NCI-H2227 treated with DMSO at 0.1 percent for 48 hours (cell line): ENCODE data around the gene TYR.
"Not testable (repeated sequence)": the region's sequence is repeated elsewhere in the genome, so short reads cannot be mapped to it uniquely, and the experiment has no call there.

Source experiments
- DNase-seq: peaks from one replicate; lab custom pipeline; 2025; lab: John Stamatoyannopoulos, UW

TYR gene

GRCh38 chr11:89272540-89273088 lies 94.9 kb downstream of the TYR start:
- DNase-seq: not testable (repeated sequence)

- not testable (repeated sequence) for DNase-seq
Observed at GRCh38 chr11:89273220-89273619, 95.5 kb downstream of the TYR start.

- DNase-seq: no peak
Observed at GRCh38 chr11:89275966-89276365, 98.3 kb downstream of the TYR start.

GRCh38 chr11:89279176-89279575 lies 101.5 kb downstream of the TYR start:
- DNase-seq: no peak

GRCh38 chr11:89281032-89281677 lies 103.5 kb downstream of the TYR start:
- not testable (repeated sequence) for DNase-seq

GRCh38 chr11:89286601-89287000 lies 108.9 kb downstream of the TYR start:
- DNase-seq: not testable (repeated sequence)

- DNase-seq: not testable (repeated sequence)
Observed at GRCh38 chr11:89288004-89288403, 110.3 kb downstream of the TYR start.

- DNase-seq: no peak
Observed at GRCh38 chr11:89293965-89294679, 116.4 kb downstream of the TYR start.

GRCh38 chr11:89295023-89295422 lies 117.3 kb downstream of the TYR start:
- not testable (repeated sequence) for DNase-seq

GRCh38 chr11:89303029-89303428 lies 125.4 kb downstream of the TYR start:
- DNase-seq: not testable (repeated sequence)

- not testable (repeated sequence) for DNase-seq
Observed at GRCh38 chr11:89308272-89308671, 130.6 kb downstream of the TYR start.

- not testable (repeated sequence) for DNase-seq
Observed at GRCh38 chr11:89309321-89309985, 131.8 kb downstream of the TYR start.

GRCh38 chr11:89310607-89311006 lies 132.9 kb downstream of the TYR start:
- not testable (repeated sequence) for DNase-seq

- no peak for DNase-seq
Observed at GRCh38 chr11:89321401-89321800, 143.7 kb downstream of the TYR start.

- no peak for DNase-seq
Observed at GRCh38 chr11:89327885-89328284, 150.2 kb downstream of the TYR start.

GRCh38 chr11:89331940-89332339 lies 154.3 kb downstream of the TYR start:
- DNase-seq: not testable (repeated sequence)

- DNase-seq: not testable (repeated sequence)
Observed at GRCh38 chr11:89333704-89334103, 156.0 kb downstream of the TYR start.

- not testable (repeated sequence) for DNase-seq
Observed at GRCh38 chr11:89337100-89337650, 159.5 kb downstream of the TYR start.

GRCh38 chr11:89338073-89338472 lies 160.4 kb downstream of the TYR start:
- not testable (repeated sequence) for DNase-seq

GRCh38 chr11:89340450-89340849 lies 162.8 kb downstream of the TYR start:
- not testable (repeated sequence) for DNase-seq

GRCh38 chr11:89342880-89343572 lies 165.4 kb downstream of the TYR start:
- not testable (repeated sequence) for DNase-seq
